HG02970 (cell line): ENCODE data around the gene RPL31.

Experiments used
- ATAC-seq: cut with Tn5 transposase; IDR thresholded peaks from one replicate; pipeline ENCODE4 v1.9.1; 2021; ENCODE audit warnings: mild to moderate bottlenecking, moderate library complexity, moderate number of reproducible peaks; ENCODE audit not compliant: unreplicated experiment, low FRiP score

RPL31 gene

GRCh38 chr2:100992262-100992661 lies 9.8 kb upstream of the RPL31 start:
- ATAC-seq: no peak

- ATAC-seq: no peak
These were observed 8.8 kb upstream of the RPL31 start for GRCh38 chr2:100993294-100993693.

GRCh38 chr2:100995309-100996075 lies 6.6 kb upstream of the RPL31 start:
- ATAC-seq: no peak

- ATAC-seq: no peak
These were observed 4.4 kb upstream of the RPL31 start for GRCh38 chr2:100997509-100998234.

GRCh38 chr2:100998235-100998573 lies 3.9 kb upstream of the RPL31 start:
- ATAC-seq: no peak

- ATAC-seq: no peak
These were observed 2.1 kb upstream of the RPL31 start for GRCh38 chr2:100999995-101000394.

- ATAC-seq: no peak
These were observed 631 bp downstream of the RPL31 start for GRCh38 chr2:101002562-101003277.

- ATAC-seq: no peak
These were observed 1.2 kb downstream of the RPL31 start for GRCh38 chr2:101003278-101003775.

- ATAC-seq: no peak
These were observed 2.7 kb downstream of the RPL31 start for GRCh38 chr2:101004620-101005325.

GRCh38 chr2:101006065-101006715 lies 4.1 kb downstream of the RPL31 start:
- ATAC-seq: no peak

GRCh38 chr2:101007415-101008345 lies 5.6 kb downstream of the RPL31 start:
- no peak for ATAC-seq

- no peak for ATAC-seq
These were observed 9.1 kb downstream of the RPL31 start for GRCh38 chr2:101011152-101011551.

- ATAC-seq: peak; percentile 71
These were observed 10.1 kb downstream of the RPL31 start for GRCh38 chr2:101012054-101012705.

- no peak for ATAC-seq
These were observed 10.7 kb downstream of the RPL31 start for GRCh38 chr2:101012706-101013181.

- ATAC-seq: no peak
These were observed 12.3 kb downstream of the RPL31 start for GRCh38 chr2:101014264-101014857.

GRCh38 chr2:101017371-101017770 lies 15.3 kb downstream of the RPL31 start:
- ATAC-seq: no peak

- ATAC-seq: no peak
These were observed 16.8 kb downstream of the RPL31 start for GRCh38 chr2:101018934-101019333.

- no peak for ATAC-seq
These were observed 20.1 kb downstream of the RPL31 start for GRCh38 chr2:101022221-101022620.
